Activated CD4-positive, alpha-beta T cell treated with anti-CD3 and anti-CD28 coated beads for 36 hours (primary cell): Measurements from ENCODE around the gene GSTA1. TPM values are rescaled to one million over a fixed set of nuclear protein-coding genes. Genes with fewer than 3 reads are reported as not detected.
"Not testable (repeated sequence)": the region's sequence is repeated elsewhere in the genome, so short reads cannot be mapped to it uniquely, and the experiment has no call there.

ENCODE experiments used
- ATAC-seq: fragments of 200-7000 bp; cut with Tn5 transposase; one replicate; pipeline ENCODE4 v1.10.0; 2021; ENCODE audit warnings: mild to moderate bottlenecking, moderate library complexity
- CTCF ChIA-PET: fragments of 350-600 bp; sonication (Branson Sonifier 250); formaldehyde crosslinking; loops from one replicate; lab custom pipeline; 2021; ENCODE audit warnings: antibody characterized with exemption; lab: Charles Lee
- POLR2A ChIA-PET: fragments of 350-600 bp; sonication (Branson Sonifier 250); formaldehyde crosslinking; loops from one replicate; lab custom pipeline; 2021; ENCODE audit warnings: antibody characterized with exemption, inconsistent platforms; lab: Charles Lee
- DNase-seq: peaks from one replicate; pipeline ENCODE4 v3.0.0-alpha.2; 2020
- H3K27ac Mint-ChIP-seq: one replicate; pipeline ENCODE4 v1.8.0; 2021; ENCODE audit warnings: mixed read lengths
- H3K27me3 Mint-ChIP-seq: one replicate; pipeline ENCODE4 v1.8.0; 2021; ENCODE audit warnings: mixed read lengths
- H3K36me3 Mint-ChIP-seq: one replicate; pipeline ENCODE4 v1.8.0; 2021; ENCODE audit warnings: low read depth, mixed read lengths
- H3K4me1 Mint-ChIP-seq: one replicate; pipeline ENCODE4 v1.8.0; 2021; ENCODE audit warnings: mixed read lengths
- H3K4me3 Mint-ChIP-seq: one replicate; pipeline ENCODE4 v1.8.0; 2021; ENCODE audit warnings: mild to moderate bottlenecking, moderate library complexity, mixed read lengths
- H3K9me3 Mint-ChIP-seq: one replicate; pipeline ENCODE4 v1.8.0; 2021; ENCODE audit warnings: low read depth, mixed read lengths
- intact Hi-C, 2 experiments: fragments of 100-400 bp; cut with DNase I in 1 of 2; cut with micrococcal nuclease in 1 of 2; formaldehyde crosslinking; loops; one replicate each; pipeline versions ENCODE4 v1.14.2 to v1.15.1; 2022 to 2024; cut with DNase I, micrococcal nuclease
- total RNA-seq, 2 experiments: library from RNA; stranded (reverse); gene quantifications; one replicate each; pipeline ENCODE4 v1.2.3, GENCODE V29; 2021

The GSTA1 gene
- total RNA-seq, 2 experiments from 2014 or later: not detected

GRCh38 chr6:52801188-52801841 is 2.3 kb downstream of the GSTA1 start:
- H3K36me3 Mint-ChIP-seq: no peaks in the 10 kb centered on the region
- H3K4me3 Mint-ChIP-seq: no peak overlapping the region
- POLR2A ChIA-PET: no interaction called here
- H3K9me3 Mint-ChIP-seq: no peaks in the 10 kb centered on the region
- DNase-seq (no peak), ATAC-seq (no peak)
- intact Hi-C loops: no loop called here
- CTCF ChIA-PET: interaction anchor here (1.4 kb wide), 1 partner anchor 18 kb away, joined by 5 read pairs; no protein-coding TSS in a partner anchor
- no peak overlapping the region for H3K27ac Mint-ChIP-seq
- H3K27me3 Mint-ChIP-seq: peaks cover 26% of the 10 kb centered on the region
- no peaks in the 10 kb centered on the region for H3K4me1 Mint-ChIP-seq

GRCh38 chr6:52799272-52799671 is 4.3 kb downstream of the GSTA1 start:
- H3K36me3 Mint-ChIP-seq, H3K9me3 Mint-ChIP-seq, DNase-seq, H3K27ac Mint-ChIP-seq, POLR2A ChIA-PET, H3K4me3 Mint-ChIP-seq, CTCF ChIA-PET, intact Hi-C loops, ATAC-seq, H3K4me1 Mint-ChIP-seq: not testable (repeated sequence)
- peaks cover 25% of the 10 kb centered on the region for H3K27me3 Mint-ChIP-seq

GRCh38 chr6:52794366-52794765 is 9.2 kb downstream of the GSTA1 start:
- H3K4me1 Mint-ChIP-seq, H3K27ac Mint-ChIP-seq, ATAC-seq, CTCF ChIA-PET, H3K36me3 Mint-ChIP-seq, H3K4me3 Mint-ChIP-seq, H3K9me3 Mint-ChIP-seq, intact Hi-C loops, DNase-seq, POLR2A ChIA-PET: not testable (repeated sequence)
- peaks cover 11% of the 10 kb centered on the region for H3K27me3 Mint-ChIP-seq

- no peaks in the 10 kb centered on the region for H3K4me1 Mint-ChIP-seq
- no peak overlapping the region for H3K27ac Mint-ChIP-seq
- peaks cover 10% of the 10 kb centered on the region for H3K27me3 Mint-ChIP-seq
- no peaks in the 10 kb centered on the region for H3K9me3 Mint-ChIP-seq
- no peak overlapping the region for H3K4me3 Mint-ChIP-seq
- no peak for DNase-seq
- H3K36me3 Mint-ChIP-seq: no peaks in the 10 kb centered on the region
- ATAC-seq: no peak
- POLR2A ChIA-PET: no interaction called here
- CTCF ChIA-PET: no interaction called here
- intact Hi-C loops: no loop called here
Measured at GRCh38 chr6:52790861-52791260, 12.8 kb downstream of the GSTA1 start.

- intact Hi-C loops, ATAC-seq, H3K36me3 Mint-ChIP-seq, H3K27me3 Mint-ChIP-seq, H3K9me3 Mint-ChIP-seq, H3K27ac Mint-ChIP-seq, H3K4me1 Mint-ChIP-seq, H3K4me3 Mint-ChIP-seq, CTCF ChIA-PET, POLR2A ChIA-PET, DNase-seq: not testable (repeated sequence)
Measured at GRCh38 chr6:52789658-52790057, 14.0 kb downstream of the GSTA1 start.

GRCh38 chr6:52788478-52788877 is 15.1 kb downstream of the GSTA1 start:
- ChIA-PET CTCF (no interaction called here), POLR2A (no interaction called here)
- ATAC-seq: no peak
- Mint-ChIP-seq H3K4me3 (no peak overlapping the region), H3K36me3 (no peaks in the 10 kb centered on the region), H3K9me3 (no peaks in the 10 kb centered on the region), H3K27ac (no peak overlapping the region), H3K4me1 (no peaks in the 10 kb centered on the region), H3K27me3 (peaks cover 7% of the 10 kb centered on the region)
- DNase-seq: no peak
- intact Hi-C loops: no loop called here

GRCh38 chr6:52787917-52788316 is 15.7 kb downstream of the GSTA1 start:
- Mint-ChIP-seq H3K4me1 (no peaks in the 10 kb centered on the region), H3K36me3 (no peaks in the 10 kb centered on the region), H3K4me3 (no peak overlapping the region), H3K27ac (no peak overlapping the region), H3K27me3 (peaks cover 3% of the 10 kb centered on the region), H3K9me3 (no peaks in the 10 kb centered on the region)
- ChIA-PET POLR2A (no interaction called here), CTCF (no interaction called here)
- DNase-seq (no peak), ATAC-seq (no peak)
- intact Hi-C loops: no loop called here

- Mint-ChIP-seq H3K4me1 (no peaks in the 10 kb centered on the region), H3K36me3 (no peaks in the 10 kb centered on the region), H3K4me3 (no peak overlapping the region), H3K27ac (no peak overlapping the region), H3K9me3 (no peaks in the 10 kb centered on the region), H3K27me3 (peaks cover 3% of the 10 kb centered on the region)
- intact Hi-C loops: loop anchor here in 1 of 2 experiments (1.0 kb wide), 1 partner anchor 40 kb away; no protein-coding TSS in a partner anchor
- POLR2A ChIA-PET: no interaction called here
- CTCF ChIA-PET: interaction anchor here (0.6 to 0.7 kb wide), 2 partner anchors 307 to 311 kb away, joined by 3 to 4 read pairs; no protein-coding TSS in a partner anchor
- ATAC-seq (no peak), DNase-seq (no peak)
Measured at GRCh38 chr6:52786249-52786956, 17.2 kb downstream of the GSTA1 start.

- CTCF ChIA-PET, H3K4me3 Mint-ChIP-seq, H3K36me3 Mint-ChIP-seq, H3K27ac Mint-ChIP-seq, POLR2A ChIA-PET, DNase-seq, intact Hi-C loops, ATAC-seq, H3K4me1 Mint-ChIP-seq, H3K9me3 Mint-ChIP-seq: not testable (repeated sequence)
- peaks cover 14% of the 10 kb centered on the region for H3K27me3 Mint-ChIP-seq
Measured at GRCh38 chr6:52782696-52783274, 20.8 kb downstream of the GSTA1 start.

- ATAC-seq, CTCF ChIA-PET, H3K4me1 Mint-ChIP-seq, POLR2A ChIA-PET, H3K4me3 Mint-ChIP-seq, H3K36me3 Mint-ChIP-seq, H3K9me3 Mint-ChIP-seq, DNase-seq, H3K27ac Mint-ChIP-seq, intact Hi-C loops: not testable (repeated sequence)
- peaks cover 13% of the 10 kb centered on the region for H3K27me3 Mint-ChIP-seq
Measured at GRCh38 chr6:52782209-52782608, 21.4 kb downstream of the GSTA1 start.

- Mint-ChIP-seq H3K9me3 (no peaks in the 10 kb centered on the region), H3K27ac (no peak overlapping the region), H3K4me1 (no peaks in the 10 kb centered on the region), H3K36me3 (no peaks in the 10 kb centered on the region), H3K4me3 (no peak overlapping the region), H3K27me3 (peaks cover 18% of the 10 kb centered on the region)
- ATAC-seq (no peak), DNase-seq (no peak)
- CTCF ChIA-PET: no interaction called here
- POLR2A ChIA-PET: no interaction called here
- intact Hi-C loops: no loop called here
Measured at GRCh38 chr6:52779237-52779636, 24.4 kb downstream of the GSTA1 start.
